ENCODE measurements around the gene PAPPA2.
"Not testable (repeated sequence)": the region's sequence is repeated elsewhere in the genome, so short reads cannot be mapped to it uniquely, and the experiment has no call there.

PAPPA2 gene

GRCh38 chr1:176462674-176463378 is at the start of gene PAPPA2:
Gene PAPPA2, plus strand, starts transcription at chr1:176463175. Its CDS starts 93,148 bp downstream, at chr1:176556323.
- no peak for DNase-seq (ENCODE audit: low read depth in 2 of 2)

GRCh38 chr1:176416777-176417176 is 46.2 kb upstream of the PAPPA2 start:
- DNase-seq (ENCODE audit: low read depth in 2 of 2), result no peak

- DNase-seq (ENCODE audit: low read depth in 2 of 2), result not testable (repeated sequence)
These were observed 43.4 kb upstream of the PAPPA2 start for GRCh38 chr1:176419608-176420007.

GRCh38 chr1:176434234-176434633 is 28.7 kb upstream of the PAPPA2 start:
- no peak for DNase-seq (ENCODE audit: low read depth in 2 of 2)

GRCh38 chr1:176436251-176436650 is 26.7 kb upstream of the PAPPA2 start:
- no peak for DNase-seq (ENCODE audit: low read depth in 2 of 2)

GRCh38 chr1:176440176-176440575 is 22.8 kb upstream of the PAPPA2 start:
- no peak for DNase-seq (ENCODE audit: low read depth in 2 of 2)

- DNase-seq (ENCODE audit: low read depth in 2 of 2), result no peak
These were observed 18.7 kb upstream of the PAPPA2 start for GRCh38 chr1:176444286-176444685.

- DNase-seq (ENCODE audit: low read depth in 2 of 2), result no peak
These were observed 17.6 kb upstream of the PAPPA2 start for GRCh38 chr1:176445402-176445801.

GRCh38 chr1:176448340-176448739 is 14.6 kb upstream of the PAPPA2 start:
- DNase-seq (ENCODE audit: low read depth in 2 of 2), result no peak

- DNase-seq (ENCODE audit: low read depth in 2 of 2), result no peak
These were observed 12.4 kb upstream of the PAPPA2 start for GRCh38 chr1:176450526-176450925.

GRCh38 chr1:176451741-176452140 is 11.2 kb upstream of the PAPPA2 start:
- DNase-seq (ENCODE audit: low read depth in 2 of 2), result not testable (repeated sequence)

- DNase-seq (ENCODE audit: low read depth in 2 of 2), result no peak
These were observed 6.2 kb upstream of the PAPPA2 start for GRCh38 chr1:176456795-176457194.

- no peak for DNase-seq (ENCODE audit: low read depth in 2 of 2)
These were observed 2.2 kb upstream of the PAPPA2 start for GRCh38 chr1:176460544-176461336.

GRCh38 chr1:176461576-176461975 is 1.4 kb upstream of the PAPPA2 start:
- no peak for DNase-seq (ENCODE audit: low read depth in 2 of 2)

- DNase-seq (ENCODE audit: low read depth in 2 of 2), result no peak
These were observed 3.5 kb downstream of the PAPPA2 start for GRCh38 chr1:176466514-176466913.

GRCh38 chr1:176469450-176470010 is 6.6 kb downstream of the PAPPA2 start:
- no peak for DNase-seq (ENCODE audit: low read depth in 2 of 2)

GRCh38 chr1:176471338-176472121 is 8.6 kb downstream of the PAPPA2 start:
- DNase-seq (ENCODE audit: low read depth in 2 of 2), result no peak

GRCh38 chr1:176479971-176480370 is 17.0 kb downstream of the PAPPA2 start:
- DNase-seq (ENCODE audit: low read depth in 2 of 2), result no peak

- no peak for DNase-seq (ENCODE audit: low read depth in 2 of 2)
These were observed 17.8 kb downstream of the PAPPA2 start for GRCh38 chr1:176480750-176481149.

- no peak for DNase-seq (ENCODE audit: low read depth in 2 of 2)
These were observed 22.1 kb downstream of the PAPPA2 start for GRCh38 chr1:176485083-176485482.

GRCh38 chr1:176494436-176494835 is 31.5 kb downstream of the PAPPA2 start:
- no peak for DNase-seq (ENCODE audit: low read depth in 2 of 2)

- DNase-seq (ENCODE audit: low read depth in 2 of 2), result no peak
These were observed 36.7 kb downstream of the PAPPA2 start for GRCh38 chr1:176499671-176500070.

Measured in stimulated activated CD4-positive, alpha-beta T cell treated with anti-CD3 and anti-CD28 coated beads, Interleukin-1b, Interleukin-23, amount 100 ng/mL, for 1 hour (primary cell).